ENCODE measurements around the gene ADK. TPM values are rescaled to one million over a fixed set of nuclear protein-coding genes. Genes with fewer than 3 reads are reported as not detected.

ADK gene
- total RNA-seq, 1 donor from 2014 or later, result 62.0 TPM

- H3K4me3 ChIP-seq (ENCODE audit: insufficient read depth, low read depth, low read length), result no peak overlapping the region
- H3K9me3 Mint-ChIP-seq (ENCODE audit: unreplicated experiment), result peaks cover 13% of the 10 kb centered on the region
- H3K36me3 ChIP-seq (ENCODE audit: insufficient read depth, low read length), result no peaks in the 10 kb centered on the region
- DNase-seq (ENCODE audit: low read depth), result no peak
- H3K27me3 Mint-ChIP-seq (ENCODE audit: low read depth, unreplicated experiment), result no peaks in the 10 kb centered on the region
- no peak for FAIRE-seq
- H3K4me1 Mint-ChIP-seq (ENCODE audit: low read depth, unreplicated experiment), result no peaks in the 10 kb centered on the region
- H3K4me2 ChIP-seq (ENCODE audit: low read length), result no peak overlapping the region
- H3K79me2 ChIP-seq (ENCODE audit: insufficient read depth, low read length), result no peaks in the 10 kb centered on the region
- no peaks in the 10 kb centered on the region for H3K4me1 ChIP-seq (ENCODE audit: insufficient read depth, low read length)
- H3K9ac ChIP-seq (ENCODE audit: low read length), result no peak overlapping the region
- peaks cover 32% of the 10 kb centered on the region for H3K36me3 Mint-ChIP-seq (ENCODE audit: low read depth, unreplicated experiment)
- no peak for TF ChIP-seq EZH2 (IDR thresholded peaks at IDR 0.05; ENCODE audit: insufficient read depth, low read length)
- TF ChIP-seq CTCF (IDR thresholded peaks at IDR 0.05; ENCODE audit: insufficient read depth, low read depth, low read length), result no peak
- H3K4me3 Mint-ChIP-seq (ENCODE audit: unreplicated experiment), result no peak overlapping the region
- H3K9me3 ChIP-seq (ENCODE audit: insufficient read depth, low read depth, low read length), result no peaks in the 10 kb centered on the region
- no peak overlapping the region for H3K27ac Mint-ChIP-seq (ENCODE audit: unreplicated experiment)
- H4K20me1 ChIP-seq (ENCODE audit: insufficient read depth, low read length), result no peaks in the 10 kb centered on the region
- H3K27ac ChIP-seq (ENCODE audit: low read depth, low read length), result no peak overlapping the region
- H2AFZ ChIP-seq (ENCODE audit: low read depth, low read length), result no peak overlapping the region
- no peaks in the 10 kb centered on the region for H3K27me3 ChIP-seq (ENCODE audit: insufficient read depth, low read length)
Measured at GRCh38 chr10:74718208-74718607, 567.2 kb downstream of the ADK start.

- Mint-ChIP-seq H3K9me3 (ENCODE audit: unreplicated experiment) (peaks cover 5% of the 10 kb centered on the region), H3K36me3 (ENCODE audit: low read depth, unreplicated experiment) (no peaks in the 10 kb centered on the region), H3K27ac (ENCODE audit: unreplicated experiment) (no peak overlapping the region), H3K4me1 (ENCODE audit: low read depth, unreplicated experiment) (no peaks in the 10 kb centered on the region), H3K4me3 (ENCODE audit: unreplicated experiment) (no peak overlapping the region), H3K27me3 (ENCODE audit: low read depth, unreplicated experiment) (no peaks in the 10 kb centered on the region)
- no peaks in the 10 kb centered on the region for H3K79me2 ChIP-seq (ENCODE audit: insufficient read depth, low read length)
- H3K27ac ChIP-seq (ENCODE audit: low read depth, low read length), result no peak overlapping the region
- no peak overlapping the region for H3K4me2 ChIP-seq (ENCODE audit: low read length)
- no peak for FAIRE-seq
- H3K4me1 ChIP-seq (ENCODE audit: insufficient read depth, low read length), result no peaks in the 10 kb centered on the region
- no peaks in the 10 kb centered on the region for H3K27me3 ChIP-seq (ENCODE audit: insufficient read depth, low read length)
- H4K20me1 ChIP-seq (ENCODE audit: insufficient read depth, low read length), result no peaks in the 10 kb centered on the region
- TF ChIP-seq EZH2 (IDR thresholded peaks at IDR 0.05; ENCODE audit: insufficient read depth, low read length), result no peak
- H3K36me3 ChIP-seq (ENCODE audit: insufficient read depth, low read length), result no peaks in the 10 kb centered on the region
- no peak for DNase-seq (ENCODE audit: low read depth)
- no peak overlapping the region for H3K9ac ChIP-seq (ENCODE audit: low read length)
- no peaks in the 10 kb centered on the region for H3K9me3 ChIP-seq (ENCODE audit: insufficient read depth, low read depth, low read length)
- no peak overlapping the region for H2AFZ ChIP-seq (ENCODE audit: low read depth, low read length)
- H3K4me3 ChIP-seq (ENCODE audit: insufficient read depth, low read depth, low read length), result no peak overlapping the region
Measured at GRCh38 chr10:74728225-74728624, 577.2 kb downstream of the ADK start.

- H3K4me1 Mint-ChIP-seq (ENCODE audit: low read depth, unreplicated experiment), result no peaks in the 10 kb centered on the region
- no peak for TF ChIP-seq CTCF (IDR thresholded peaks at IDR 0.05; ENCODE audit: insufficient read depth, low read depth, low read length)
- no peak for TF ChIP-seq EZH2 (IDR thresholded peaks at IDR 0.05; ENCODE audit: insufficient read depth, low read length)
- H3K27ac ChIP-seq (ENCODE audit: low read depth, low read length), result no peak overlapping the region
- no peak overlapping the region for H2AFZ ChIP-seq (ENCODE audit: low read depth, low read length)
- no peaks in the 10 kb centered on the region for H3K36me3 Mint-ChIP-seq (ENCODE audit: low read depth, unreplicated experiment)
- no peaks in the 10 kb centered on the region for H3K9me3 ChIP-seq (ENCODE audit: insufficient read depth, low read depth, low read length)
- no peak overlapping the region for H3K4me3 ChIP-seq (ENCODE audit: insufficient read depth, low read depth, low read length)
- no peak overlapping the region for H3K27ac Mint-ChIP-seq (ENCODE audit: unreplicated experiment)
- H3K4me1 ChIP-seq (ENCODE audit: insufficient read depth, low read length), result no peaks in the 10 kb centered on the region
- no peaks in the 10 kb centered on the region for H3K79me2 ChIP-seq (ENCODE audit: insufficient read depth, low read length)
- no peak overlapping the region for H3K4me3 Mint-ChIP-seq (ENCODE audit: unreplicated experiment)
- H3K27me3 ChIP-seq (ENCODE audit: insufficient read depth, low read length), result no peaks in the 10 kb centered on the region
- H4K20me1 ChIP-seq (ENCODE audit: insufficient read depth, low read length), result no peaks in the 10 kb centered on the region
- no peaks in the 10 kb centered on the region for H3K27me3 Mint-ChIP-seq (ENCODE audit: low read depth, unreplicated experiment)
- peaks cover 5% of the 10 kb centered on the region for H3K9me3 Mint-ChIP-seq (ENCODE audit: unreplicated experiment)
- no peaks in the 10 kb centered on the region for H3K36me3 ChIP-seq (ENCODE audit: insufficient read depth, low read length)
- FAIRE-seq (no peak), DNase-seq (ENCODE audit: low read depth) (no peak)
- no peak overlapping the region for H3K4me2 ChIP-seq (ENCODE audit: low read length)
- no peak overlapping the region for H3K9ac ChIP-seq (ENCODE audit: low read length)
Measured at GRCh38 chr10:74730246-74730645, 579.2 kb downstream of the ADK start.
